Ureter (tissue), 1 donor: ENCODE data around the gene KRTAP9-6. TPM values are rescaled to one million over a fixed set of nuclear protein-coding genes. Genes with fewer than 3 reads are reported as not detected.

Source experiments
- total RNA-seq: library from RNA; stranded (reverse); gene quantifications from one replicate; pipeline ENCODE4 v1.2.4, GENCODE V29; 2023
- donor health status: DM: yes; HTN: yes; CAD: no.

Gene KRTAP9-6
- total RNA-seq, 1 donor from 2014 or later = not detected

Other genes starting within 250 kb of the KRTAP9-6 start
- not detected for gene KRTAP1-5, start 238.2 kb upstream of the KRTAP9-6 start, total RNA-seq
- gene KRTAP1-4, start 235.2 kb upstream of the KRTAP9-6 start, total RNA-seq = not detected
- not detected for gene KRTAP1-3, start 230.5 kb upstream of the KRTAP9-6 start, total RNA-seq
- not detected for gene KRTAP1-1, start 223.9 kb upstream of the KRTAP9-6 start, total RNA-seq
- not detected for gene KRTAP2-1, start 218.1 kb upstream of the KRTAP9-6 start, total RNA-seq
- gene KRTAP2-2, start 210.1 kb upstream of the KRTAP9-6 start, total RNA-seq = not detected
- gene KRTAP2-3, start 205.3 kb upstream of the KRTAP9-6 start, total RNA-seq = not detected
- gene KRTAP2-4, start 199.5 kb upstream of the KRTAP9-6 start, total RNA-seq = not detected
- not detected for gene KRTAP4-7, start 181.2 kb upstream of the KRTAP9-6 start, total RNA-seq
- not detected for gene KRTAP4-8, start 167.2 kb upstream of the KRTAP9-6 start, total RNA-seq
- gene KRTAP4-16, start 163.2 kb upstream of the KRTAP9-6 start, total RNA-seq = not detected
- gene KRTAP4-9, start 160.0 kb upstream of the KRTAP9-6 start, total RNA-seq = not detected
- not detected for gene KRTAP4-11, start 147.0 kb upstream of the KRTAP9-6 start, total RNA-seq
- not detected for gene KRTAP4-12, start 141.2 kb upstream of the KRTAP9-6 start, total RNA-seq
- gene KRTAP4-6, start 124.8 kb upstream of the KRTAP9-6 start, total RNA-seq = not detected
- not detected for gene KRTAP4-5, start 115.6 kb upstream of the KRTAP9-6 start, total RNA-seq
- not detected for gene KRTAP4-4, start 104.6 kb upstream of the KRTAP9-6 start, total RNA-seq
- gene KRTAP4-3, start 97.2 kb upstream of the KRTAP9-6 start, total RNA-seq = not detected
- not detected for gene KRTAP4-2, start 87.2 kb upstream of the KRTAP9-6 start, total RNA-seq
- not detected for gene KRTAP4-1, start 80.5 kb upstream of the KRTAP9-6 start, total RNA-seq
- not detected for gene KRTAP9-1, start 75.5 kb upstream of the KRTAP9-6 start, total RNA-seq
- not detected for gene KRTAP9-2, start 38.7 kb upstream of the KRTAP9-6 start, total RNA-seq
- not detected for gene KRTAP9-3, start 32.9 kb upstream of the KRTAP9-6 start, total RNA-seq
- not detected for gene KRTAP9-8, start 27.4 kb upstream of the KRTAP9-6 start, total RNA-seq
- gene KRTAP9-4, start 15.7 kb upstream of the KRTAP9-6 start, total RNA-seq = not detected
- gene KRTAP9-9, start 10.0 kb upstream of the KRTAP9-6 start, total RNA-seq = not detected
- not detected for gene KRTAP9-7, start 10.3 kb downstream of the KRTAP9-6 start, total RNA-seq
- gene KRTAP29-1, start 37.5 kb downstream of the KRTAP9-6 start, total RNA-seq = not detected
- not detected for gene KRTAP16-1, start 43.9 kb downstream of the KRTAP9-6 start, total RNA-seq
- gene KRTAP17-1, start 50.3 kb downstream of the KRTAP9-6 start, total RNA-seq = not detected
- gene KRT33A, start 85.5 kb downstream of the KRTAP9-6 start, total RNA-seq = not detected
- gene KRT33B, start 104.4 kb downstream of the KRTAP9-6 start, total RNA-seq = not detected
- not detected for gene KRT34, start 116.9 kb downstream of the KRTAP9-6 start, total RNA-seq
- gene KRT31, start 132.2 kb downstream of the KRTAP9-6 start, total RNA-seq = not detected
- not detected for gene KRT37, start 159.2 kb downstream of the KRTAP9-6 start, total RNA-seq
- gene KRT38, start 175.6 kb downstream of the KRTAP9-6 start, total RNA-seq = not detected
- gene KRT32, start 202.0 kb downstream of the KRTAP9-6 start, total RNA-seq = not detected
- not detected for gene KRT35, start 215.8 kb downstream of the KRTAP9-6 start, total RNA-seq
- not detected for gene KRT36, start 224.5 kb downstream of the KRTAP9-6 start, total RNA-seq
- 2,358 TPM for gene KRT13, start 240.2 kb downstream of the KRTAP9-6 start, total RNA-seq